SH-SY5Y (cell line): ENCODE data around the gene PLK5.

Experiments
- GATA2 ChIP-seq: IDR thresholded peaks from 2 replicates; pipeline ENCODE4 v1.6.1; 2011; ENCODE audit warnings: mild to moderate bottlenecking, low read depth, low read length
- GATA3 ChIP-seq: IDR thresholded peaks from 2 replicates; pipeline ENCODE4 v1.6.1; 2011; ENCODE audit warnings: low read depth, mild to moderate bottlenecking, low read length, moderate library complexity

DNA sequence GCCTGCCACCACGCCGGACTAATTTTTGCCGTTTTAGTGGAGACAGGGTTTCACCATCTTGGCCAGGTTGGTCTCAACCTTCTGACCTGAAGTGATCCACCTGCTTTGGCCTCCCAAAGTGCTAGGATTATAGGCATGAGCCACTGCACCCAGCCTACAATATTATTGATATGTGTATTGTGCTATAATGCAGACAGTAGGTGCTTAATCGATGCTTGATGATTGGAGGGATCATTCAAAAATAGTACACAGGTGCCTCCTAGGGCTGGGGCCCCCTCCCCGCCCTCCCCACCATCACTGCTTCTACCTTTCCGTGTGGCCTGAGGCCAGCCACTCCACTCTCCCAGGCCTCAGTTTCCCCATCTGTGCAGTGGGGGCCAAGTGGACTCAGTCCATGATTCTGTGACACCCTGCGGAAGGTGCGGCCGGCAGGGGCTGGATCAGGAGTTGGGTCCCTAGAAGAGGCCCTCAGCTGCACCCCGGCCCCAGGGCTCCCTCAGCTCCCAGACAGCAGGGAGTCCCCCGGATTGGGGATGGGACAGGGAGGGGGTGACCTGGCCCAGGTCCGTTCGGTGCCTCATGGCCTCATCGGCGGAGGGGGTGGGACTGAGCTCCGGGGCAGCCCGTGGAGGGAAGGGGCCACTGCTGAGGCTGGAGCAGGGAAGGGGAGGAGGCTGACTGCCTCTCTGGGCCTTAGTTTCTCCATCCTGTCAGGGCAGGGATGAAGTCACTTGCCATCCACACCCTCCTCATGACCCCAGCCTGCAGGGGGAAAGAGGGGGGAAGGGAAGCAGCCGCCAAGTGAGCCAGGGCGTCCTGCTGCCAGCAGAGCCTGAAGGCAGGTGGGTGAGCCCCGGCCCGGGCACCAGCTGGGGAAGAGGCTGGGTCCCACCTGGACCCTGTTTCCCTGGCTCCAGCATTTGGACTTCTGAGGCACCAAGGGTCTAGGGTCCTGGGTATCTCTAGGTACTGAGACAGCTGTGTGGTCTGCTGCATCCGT lies 12.3 kb upstream of the PLK5 start:
- TF ChIP-seq GATA3 (no peak), GATA2 (no peak)
